Chondrocyte (in vitro differentiated cells): ENCODE data around the gene SELP. TPM values are rescaled to one million over a fixed set of nuclear protein-coding genes. Genes with fewer than 3 reads are reported as not detected.

Source experiments
- DNase-seq: peaks from one replicate; pipeline ENCODE4 v3.0.0; 2021; ENCODE audit warnings: mixed read lengths, low spot score
- H3K27ac Mint-ChIP-seq: one replicate; pipeline ENCODE4 v1.8.0; 2021; ENCODE audit warnings: mild to moderate bottlenecking, moderate library complexity, mixed read lengths; ENCODE audit not compliant: unreplicated experiment
- H3K27me3 Mint-ChIP-seq: 2 replicates; pipeline ENCODE4 v1.8.0; 2021; ENCODE audit warnings: low read depth, mixed read lengths
- H3K36me3 Mint-ChIP-seq: 2 replicates; pipeline ENCODE4 v1.8.0; 2021; ENCODE audit warnings: low read depth, mixed read lengths
- H3K4me1 Mint-ChIP-seq: 2 replicates; pipeline ENCODE4 v1.8.0; 2021; ENCODE audit warnings: low read depth, mild to moderate bottlenecking, mixed read lengths
- H3K4me3 Mint-ChIP-seq: one replicate; pipeline ENCODE4 v1.8.0; 2021; ENCODE audit warnings: mild to moderate bottlenecking, moderate library complexity, mixed read lengths; ENCODE audit not compliant: unreplicated experiment
- H3K9me3 Mint-ChIP-seq: 2 replicates; pipeline ENCODE4 v1.8.0; 2021; ENCODE audit warnings: low read depth, mixed read lengths
- CTCF ChIP-seq: fragments of 200-600 bp; sonication (generic); IDR thresholded peaks from 2 replicates; pipeline ENCODE4 v1.5.0; 2021; ENCODE audit warnings: antibody characterized with exemption, mild to moderate bottlenecking, moderate library complexity
- total RNA-seq: library from RNA; stranded (reverse); gene quantifications from 3 replicates; pipeline ENCODE4 v1.2.1, GENCODE V29; 2021

SELP gene
- total RNA-seq, 1 donor from 2014 or later: not detected

GRCh38 chr1:169647512-169647911 lies 17.6 kb upstream of the SELP start:
- no peaks in the 10 kb centered on the region for H3K36me3 Mint-ChIP-seq
- H3K27ac Mint-ChIP-seq: no peak overlapping the region
- H3K9me3 Mint-ChIP-seq: no peaks in the 10 kb centered on the region
- TF ChIP-seq CTCF: no peak
- no peaks in the 10 kb centered on the region for H3K4me1 Mint-ChIP-seq
- H3K4me3 Mint-ChIP-seq: no peak overlapping the region
- H3K27me3 Mint-ChIP-seq: peaks cover 16% of the 10 kb centered on the region
- no peak for DNase-seq

- H3K27me3 Mint-ChIP-seq: peaks cover 10% of the 10 kb centered on the region
- H3K4me1 Mint-ChIP-seq: no peaks in the 10 kb centered on the region
- no peak overlapping the region for H3K4me3 Mint-ChIP-seq
- no peak overlapping the region for H3K27ac Mint-ChIP-seq
- no peaks in the 10 kb centered on the region for H3K9me3 Mint-ChIP-seq
- H3K36me3 Mint-ChIP-seq: no peaks in the 10 kb centered on the region
- no peak for DNase-seq
- TF ChIP-seq CTCF: no peak
These were observed 14.4 kb upstream of the SELP start for GRCh38 chr1:169644297-169644696.

- H3K27me3 Mint-ChIP-seq: peaks cover 5% of the 10 kb centered on the region
- TF ChIP-seq CTCF: no peak
- no peak overlapping the region for H3K4me3 Mint-ChIP-seq
- H3K36me3 Mint-ChIP-seq: peaks cover 2% of the 10 kb centered on the region
- no peak for DNase-seq
- no peaks in the 10 kb centered on the region for H3K4me1 Mint-ChIP-seq
- peaks cover 29% of the 10 kb centered on the region for H3K9me3 Mint-ChIP-seq
- no peak overlapping the region for H3K27ac Mint-ChIP-seq
These were observed 5.0 kb upstream of the SELP start for GRCh38 chr1:169634877-169635276.

- H3K27me3 Mint-ChIP-seq: peaks cover 6% of the 10 kb centered on the region
- peaks cover 29% of the 10 kb centered on the region for H3K9me3 Mint-ChIP-seq
- H3K36me3 Mint-ChIP-seq: peaks cover 2% of the 10 kb centered on the region
- H3K27ac Mint-ChIP-seq: no peak overlapping the region
- no peak for TF ChIP-seq CTCF
- no peaks in the 10 kb centered on the region for H3K4me1 Mint-ChIP-seq
- H3K4me3 Mint-ChIP-seq: no peak overlapping the region
- no peak for DNase-seq
These were observed 4.2 kb upstream of the SELP start for GRCh38 chr1:169634145-169634544.

- H3K27me3 Mint-ChIP-seq: peaks cover 16% of the 10 kb centered on the region
- H3K27ac Mint-ChIP-seq: no peak overlapping the region
- DNase-seq: no peak
- no peaks in the 10 kb centered on the region for H3K4me1 Mint-ChIP-seq
- H3K36me3 Mint-ChIP-seq: peaks cover 2% of the 10 kb centered on the region
- no peak overlapping the region for H3K4me3 Mint-ChIP-seq
- no peak for TF ChIP-seq CTCF
- H3K9me3 Mint-ChIP-seq: peaks cover 18% of the 10 kb centered on the region
These were observed 1.3 kb upstream of the SELP start for GRCh38 chr1:169631249-169631648.
